Measurements from ENCODE around the gene EEF2K.
"Not testable (repeated sequence)": the region's sequence is repeated elsewhere in the genome, so short reads cannot be mapped to it uniquely, and the experiment has no call there.

The EEF2K gene

DNA sequence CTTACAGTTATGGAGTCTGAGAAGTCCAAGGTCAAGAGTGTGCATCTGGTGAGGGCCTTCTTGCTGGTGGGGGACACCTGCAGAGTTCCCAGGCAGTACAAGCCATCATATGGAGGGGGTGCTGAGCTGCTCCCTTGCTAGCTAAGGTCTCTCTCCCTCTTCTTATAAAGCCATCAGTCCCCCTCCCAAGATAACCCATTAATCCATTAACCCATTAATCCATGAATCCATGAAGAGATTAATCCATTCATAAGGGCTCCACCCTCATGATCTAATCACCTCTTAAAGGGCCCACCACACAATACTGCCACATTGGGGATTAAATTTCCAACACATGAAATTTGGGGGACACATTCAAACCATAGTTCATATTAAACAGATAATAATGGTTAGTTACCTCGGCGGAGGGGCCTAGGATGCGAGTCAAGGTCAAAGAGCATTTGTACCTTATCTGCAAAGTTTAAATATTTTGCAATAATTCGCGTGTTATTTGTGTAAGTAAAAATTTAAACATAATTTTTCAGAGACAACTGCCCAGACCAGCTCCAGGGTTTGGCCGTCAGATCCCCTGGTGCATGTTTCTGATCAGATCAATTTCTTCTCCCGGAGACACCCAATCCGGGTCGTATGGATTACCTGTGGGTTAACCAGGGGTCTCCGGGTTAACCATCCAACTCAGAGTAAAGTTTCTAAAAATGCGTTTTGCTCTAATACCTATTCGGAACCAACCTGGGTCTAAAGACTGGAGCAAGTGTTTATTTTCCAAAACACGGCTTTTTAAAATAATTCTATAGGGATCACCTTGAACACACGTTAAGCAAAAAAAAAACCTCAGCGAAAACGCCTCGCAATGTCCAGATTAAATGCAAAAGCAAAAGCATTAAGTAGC, 90.4 kb downstream of the EEF2K start:
- no peak for DNase-seq (ENCODE audit: low read depth)

DNA sequence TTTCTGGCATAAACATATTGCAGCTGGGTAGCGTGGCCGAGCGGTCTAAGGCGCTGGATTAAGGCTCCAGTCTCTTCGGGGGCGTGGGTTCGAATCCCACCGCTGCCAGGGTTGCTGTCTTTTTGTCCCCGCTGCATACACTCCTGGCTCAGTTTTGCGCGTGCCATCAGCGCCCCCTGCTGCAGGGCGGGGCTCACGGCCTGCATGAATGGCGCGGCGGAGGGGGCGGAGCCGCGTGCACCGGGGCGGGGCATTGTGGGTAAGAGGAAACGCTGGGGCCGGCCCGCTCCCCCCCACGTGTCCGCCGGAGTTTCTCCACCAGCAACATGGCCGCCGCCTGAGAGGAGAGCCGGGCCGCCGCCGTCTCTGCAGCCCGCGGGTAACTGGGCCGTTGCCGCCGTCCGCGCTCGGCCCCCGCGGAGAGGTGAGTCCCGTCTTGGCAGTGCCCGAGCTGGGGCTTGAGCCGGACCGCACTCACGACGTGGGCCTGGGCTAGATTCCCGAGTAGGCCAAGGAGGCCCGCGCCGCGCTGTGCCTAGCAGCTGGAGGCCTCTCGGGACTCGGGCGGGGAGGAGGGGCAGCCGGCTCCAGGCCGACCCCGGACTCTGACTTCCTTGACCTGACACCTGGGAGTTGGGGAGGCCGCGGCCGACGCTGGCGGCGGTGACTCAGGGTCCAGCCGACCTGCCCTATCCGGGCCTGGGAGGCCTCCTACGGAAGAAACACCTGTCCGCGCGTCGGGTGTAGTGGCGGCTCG, 91.2 kb downstream of the EEF2K start, which contains the start of gene POLR3E:
POLR3E (plus strand) TSS at position 296 of the 757 bp plus-strand sequence. CDS start 5,560 bp downstream, outside the sequence.
- peak; percentile 100 for DNase-seq (ENCODE audit: low read depth)

DNA sequence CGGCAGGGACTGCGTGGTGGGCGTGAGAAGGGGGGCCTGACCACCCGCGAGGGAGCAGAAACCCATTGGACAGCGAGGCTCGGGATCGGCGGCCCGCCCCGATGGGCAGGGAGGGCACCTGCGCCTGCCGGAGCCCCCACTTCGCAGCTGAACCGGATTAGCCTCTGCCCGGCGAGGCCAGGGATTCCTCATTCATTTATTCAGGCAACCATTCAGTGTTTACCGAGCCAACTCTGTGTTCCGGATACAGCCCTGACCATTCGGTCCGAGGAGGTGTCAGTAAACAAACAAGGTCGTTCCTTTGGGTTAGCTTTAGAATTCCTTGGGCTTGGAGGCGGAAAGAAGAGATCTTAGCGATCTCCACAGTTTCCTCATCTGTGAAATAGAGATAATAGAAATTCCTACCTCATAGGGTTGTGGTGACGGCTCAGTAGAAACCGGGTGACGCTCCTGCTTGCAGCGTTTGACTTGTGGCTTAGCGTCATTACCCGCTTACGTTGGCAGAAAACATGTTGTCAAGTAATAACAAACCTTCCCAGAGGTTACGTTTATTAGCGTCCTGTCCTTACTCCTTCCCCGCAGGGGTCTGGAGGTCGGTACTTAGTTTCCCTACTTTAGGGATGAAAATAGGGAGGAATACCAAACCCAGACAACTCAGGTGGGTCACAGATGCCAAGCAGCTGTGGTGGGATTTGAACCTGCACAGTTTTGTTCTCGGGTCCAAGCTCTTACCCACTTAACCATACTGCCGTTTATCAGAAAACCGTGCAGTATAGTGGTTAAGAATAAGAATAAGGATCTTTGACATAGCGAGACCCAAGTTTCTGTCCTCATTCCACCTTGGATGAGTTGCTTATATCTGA, 92.0 kb downstream of the EEF2K start:
- DNase-seq (ENCODE audit: low read depth) = peak; percentile 47

DNA sequence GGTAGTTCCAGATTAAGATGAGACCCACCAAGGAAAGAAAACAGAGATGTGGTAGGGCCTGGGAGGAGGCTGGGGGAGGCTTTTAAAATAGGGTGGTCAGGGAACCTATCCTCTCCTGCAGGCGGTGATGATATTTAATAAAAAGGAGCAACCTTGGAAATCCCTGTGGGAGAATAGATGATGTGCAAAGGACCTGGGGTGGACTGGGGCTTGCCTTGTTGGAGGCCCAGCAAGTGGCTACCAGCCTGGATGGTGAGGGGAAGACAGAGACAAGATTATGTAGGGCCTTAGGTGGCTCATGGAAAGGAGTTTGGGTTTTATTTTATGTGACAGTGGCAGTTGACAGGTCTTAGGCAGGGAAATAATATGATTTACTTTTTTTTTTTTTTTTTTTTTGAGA, 93.0 kb downstream of the EEF2K start:
- no peak for DNase-seq (ENCODE audit: low read depth)

DNA sequence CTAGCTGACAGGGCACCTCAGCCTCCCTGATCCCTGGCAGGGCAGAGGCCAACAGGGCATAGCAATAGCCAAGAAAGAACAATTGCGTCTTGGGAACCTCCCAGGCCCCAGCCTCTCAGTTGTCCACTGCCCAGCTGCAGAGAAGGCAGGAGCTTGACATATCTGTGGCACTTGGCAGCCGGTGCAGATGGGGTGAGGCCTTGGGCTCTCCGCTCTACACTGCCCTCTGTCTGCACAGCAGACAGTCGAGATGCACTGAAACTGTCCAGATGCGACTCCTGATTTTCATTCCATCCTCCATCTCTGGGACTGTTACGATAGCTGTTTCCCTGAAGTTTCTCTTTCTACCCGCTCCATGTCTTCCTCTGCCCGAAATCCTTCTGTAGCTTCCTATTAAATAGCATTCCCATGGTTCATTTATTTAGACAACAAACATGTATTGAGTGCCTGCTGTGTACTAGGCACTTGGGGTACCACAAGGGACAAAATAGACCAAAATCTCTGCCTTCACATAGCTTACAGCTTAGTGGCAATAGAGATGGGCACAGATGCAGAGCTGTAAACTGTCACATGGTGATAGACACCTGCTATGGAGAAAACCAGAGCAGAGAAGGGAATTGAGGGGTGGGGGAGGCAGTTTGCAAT, 94.5 kb downstream of the EEF2K start:
- DNase-seq (ENCODE audit: low read depth) = no peak

DNA sequence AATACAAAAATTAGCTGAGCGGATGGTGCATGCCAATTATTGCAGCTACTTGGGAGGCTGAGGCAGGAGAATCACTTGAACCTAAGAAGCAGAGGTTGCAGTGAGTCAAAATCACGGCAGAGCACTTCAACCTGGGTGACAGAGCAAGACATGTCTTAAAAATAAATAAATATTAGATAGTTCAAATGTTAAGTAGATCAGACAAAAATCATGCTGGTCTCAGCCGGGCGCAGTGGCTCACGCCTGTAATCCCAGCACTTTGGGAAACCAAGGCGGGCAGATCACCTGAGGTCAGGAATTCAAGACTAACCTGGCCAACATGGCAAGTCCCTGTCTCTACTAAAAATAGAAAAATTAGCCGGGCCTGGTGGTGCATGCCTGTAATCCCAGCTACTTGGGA, 95.3 kb downstream of the EEF2K start:
- not testable (repeated sequence) for DNase-seq (ENCODE audit: low read depth)

DNA sequence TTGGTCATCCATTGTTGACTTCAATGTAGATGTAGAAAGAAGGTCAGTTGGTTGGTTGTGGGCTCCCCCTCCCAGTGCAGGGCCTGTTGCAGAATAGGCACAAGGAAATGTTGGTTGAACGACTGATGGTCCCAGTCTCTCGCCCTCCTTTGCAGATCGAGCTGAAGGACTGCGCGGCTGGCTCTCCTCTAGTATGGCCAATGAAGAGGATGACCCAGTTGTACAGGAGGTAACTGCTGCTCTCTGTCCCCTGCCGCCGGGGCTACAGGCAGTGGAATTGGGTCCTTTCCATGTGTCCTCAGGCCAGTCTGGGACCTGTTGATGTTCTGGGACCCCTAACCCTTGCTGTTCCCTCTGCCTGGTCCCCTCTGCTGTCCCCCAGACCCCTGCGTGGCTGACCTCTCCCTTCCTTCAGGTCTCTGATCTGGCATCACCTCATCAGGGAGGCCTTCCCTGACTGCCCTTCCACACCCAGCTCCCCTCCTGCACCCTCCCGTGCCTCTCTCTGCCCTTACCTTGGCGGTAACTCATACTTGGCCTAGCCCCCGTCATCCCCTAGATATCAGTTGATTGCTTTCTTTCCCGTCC, 96.8 kb downstream of the EEF2K start:
- DNase-seq (ENCODE audit: low read depth) = no peak

DNA sequence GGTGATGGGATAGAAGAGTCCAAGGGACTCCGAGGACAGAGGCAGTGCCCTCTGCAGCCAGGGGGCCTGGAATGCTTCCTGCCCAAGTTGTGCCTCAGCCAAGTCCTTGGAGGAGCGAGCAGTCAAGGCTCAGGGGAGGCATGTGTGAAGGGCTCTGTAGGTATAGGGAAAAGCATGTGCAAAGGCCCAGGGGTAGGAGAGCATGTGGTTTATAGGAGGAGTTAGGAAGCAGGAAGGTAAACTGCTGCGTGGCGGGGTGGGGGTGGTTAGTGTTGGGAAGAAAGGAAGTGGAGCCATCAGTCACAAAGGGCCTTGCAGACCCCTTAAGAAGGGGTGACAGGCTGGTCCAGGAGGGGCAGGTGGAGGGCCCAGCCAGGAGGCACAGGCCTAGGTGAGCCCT, 98.3 kb downstream of the EEF2K start:
- DNase-seq (ENCODE audit: low read depth) = no peak

DNA sequence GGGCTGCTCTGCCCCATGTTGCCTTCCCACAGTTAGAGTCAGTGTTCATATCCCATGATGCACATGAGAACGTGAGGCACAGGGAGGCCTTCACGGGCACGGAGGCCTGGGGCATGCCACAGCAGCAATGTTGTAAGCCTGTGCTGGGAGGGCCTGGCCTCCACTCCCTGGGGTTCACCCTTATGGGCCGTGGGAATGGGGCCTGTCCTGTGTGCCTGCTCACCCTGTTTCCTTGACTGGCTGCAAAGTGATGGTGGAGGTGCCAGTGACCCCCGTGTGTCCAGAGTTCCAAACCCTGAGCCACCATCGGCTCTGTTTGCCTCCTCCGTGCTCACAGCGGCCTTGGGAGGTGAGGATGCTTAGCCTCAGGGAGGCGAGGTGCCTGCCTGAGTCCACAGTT, 100.7 kb downstream of the EEF2K start:
- DNase-seq (ENCODE audit: low read depth) = no peak

DNA sequence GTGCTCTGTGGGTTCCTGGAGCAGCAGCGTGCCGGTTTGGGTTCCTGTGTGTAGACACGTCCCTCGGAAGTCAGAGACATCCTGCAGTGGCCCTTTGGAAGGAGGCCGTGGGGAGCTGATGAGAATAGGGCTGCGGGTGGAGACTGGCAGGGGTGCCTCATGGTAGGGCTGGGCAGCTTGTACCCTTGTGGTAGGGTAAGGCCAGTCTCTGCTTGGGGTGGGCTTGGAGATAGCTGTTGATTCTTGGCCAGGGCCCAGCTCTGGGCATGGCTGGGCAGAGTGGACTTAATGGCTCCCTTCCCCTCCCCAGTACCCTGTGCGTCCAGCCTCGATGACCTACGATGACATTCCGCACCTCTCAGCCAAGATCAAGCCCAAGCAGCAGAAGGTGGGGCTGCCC, 101.8 kb downstream of the EEF2K start:
- no peak for DNase-seq (ENCODE audit: low read depth)

DNA sequence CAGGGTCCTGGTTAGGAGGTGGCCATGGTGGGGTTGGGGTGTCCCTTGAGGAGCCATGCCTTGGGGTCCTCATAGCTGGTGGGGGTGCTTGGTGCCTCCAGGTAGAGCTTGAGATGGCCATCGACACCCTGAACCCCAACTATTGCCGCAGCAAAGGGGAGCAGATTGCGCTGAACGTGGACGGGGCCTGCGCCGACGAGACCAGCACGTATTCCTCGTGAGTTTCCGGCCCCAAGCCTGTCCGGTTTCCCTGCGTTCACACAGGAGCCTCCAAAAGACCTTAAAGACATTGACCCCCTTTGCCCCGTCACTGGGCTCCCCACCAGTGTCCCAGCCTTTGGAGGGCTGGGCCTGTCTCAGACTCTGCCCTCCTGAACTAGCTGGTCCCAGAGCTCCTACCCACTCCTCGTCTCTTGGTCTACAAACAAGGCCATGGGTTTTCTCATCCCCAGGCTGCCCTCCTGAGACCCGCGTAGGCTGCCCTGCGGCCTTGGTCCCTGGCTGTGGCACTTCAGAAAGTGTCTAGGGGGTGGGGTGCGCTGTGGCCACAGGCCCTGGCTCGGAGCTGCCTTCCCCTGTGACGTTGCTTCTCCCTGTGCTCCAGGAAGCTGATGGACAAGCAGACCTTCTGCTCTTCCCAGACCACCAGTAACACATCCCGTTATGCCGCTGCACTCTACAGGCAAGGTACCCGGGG, 102.9 kb downstream of the EEF2K start:
- DNase-seq (ENCODE audit: low read depth) = no peak

DNA sequence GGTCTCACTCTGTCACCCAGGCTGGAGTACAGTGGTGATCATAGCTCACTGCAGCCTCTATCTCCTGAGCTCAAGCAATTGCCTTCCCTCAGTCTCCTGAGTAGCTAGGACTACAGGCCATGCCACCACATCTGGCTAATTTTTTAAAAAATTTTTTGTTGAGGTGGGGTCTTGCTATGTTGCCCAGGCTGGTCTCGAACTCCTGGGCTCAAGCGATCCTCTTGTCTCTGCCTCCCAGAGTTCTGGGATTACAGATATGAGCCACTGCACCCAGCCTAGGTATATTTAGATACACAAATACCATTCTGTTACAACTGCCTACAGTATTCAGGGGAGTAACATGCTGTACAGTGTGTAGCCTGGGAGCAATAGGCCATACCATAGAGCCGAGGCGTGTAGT, 105.4 kb downstream of the EEF2K start:
- DNase-seq (ENCODE audit: low read depth) = no peak

DNA sequence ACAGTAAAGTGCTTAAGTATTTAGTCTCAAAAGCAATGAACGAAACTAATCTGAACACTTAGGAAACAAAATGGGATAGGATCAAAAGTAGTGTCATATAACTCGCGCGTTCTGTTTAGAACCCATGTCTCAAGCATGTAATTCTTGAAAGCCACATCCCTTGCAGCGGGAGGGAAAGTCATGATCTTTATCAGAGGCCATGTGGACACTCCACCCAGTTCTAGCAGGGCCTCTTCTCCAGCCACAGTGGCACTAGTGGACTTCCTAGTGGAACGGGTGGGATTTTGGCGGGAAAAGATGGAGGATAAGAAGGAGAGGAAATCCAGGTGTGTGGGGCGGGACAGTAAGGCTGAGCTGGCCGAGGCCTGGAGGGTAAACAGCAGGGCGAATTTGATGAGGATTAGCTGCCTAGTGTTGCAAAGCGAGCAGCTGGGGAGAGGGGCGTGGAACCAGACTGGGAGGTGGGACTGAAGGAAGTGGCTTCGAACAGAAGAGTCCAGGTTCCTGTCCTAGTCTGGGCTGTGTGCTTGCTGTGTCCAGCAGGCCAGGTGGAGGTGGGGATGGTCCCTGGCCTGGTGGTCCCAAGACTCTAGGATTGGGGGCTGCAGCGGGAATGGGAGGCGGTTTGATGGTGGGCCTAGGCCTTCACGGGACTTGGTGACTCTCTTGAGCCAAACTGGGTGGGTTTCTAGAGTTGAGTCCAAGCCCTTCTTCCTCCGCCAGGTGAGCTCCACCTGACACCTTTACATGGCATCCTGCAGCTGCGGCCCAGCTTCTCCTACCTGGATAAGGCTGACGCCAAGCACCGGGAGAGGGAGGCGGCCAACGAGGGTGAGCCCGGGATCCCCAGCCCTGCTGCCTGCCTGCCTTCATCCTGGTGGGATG, 107.1 kb downstream of the EEF2K start:
- DNase-seq (ENCODE audit: low read depth) = no peak

DNA sequence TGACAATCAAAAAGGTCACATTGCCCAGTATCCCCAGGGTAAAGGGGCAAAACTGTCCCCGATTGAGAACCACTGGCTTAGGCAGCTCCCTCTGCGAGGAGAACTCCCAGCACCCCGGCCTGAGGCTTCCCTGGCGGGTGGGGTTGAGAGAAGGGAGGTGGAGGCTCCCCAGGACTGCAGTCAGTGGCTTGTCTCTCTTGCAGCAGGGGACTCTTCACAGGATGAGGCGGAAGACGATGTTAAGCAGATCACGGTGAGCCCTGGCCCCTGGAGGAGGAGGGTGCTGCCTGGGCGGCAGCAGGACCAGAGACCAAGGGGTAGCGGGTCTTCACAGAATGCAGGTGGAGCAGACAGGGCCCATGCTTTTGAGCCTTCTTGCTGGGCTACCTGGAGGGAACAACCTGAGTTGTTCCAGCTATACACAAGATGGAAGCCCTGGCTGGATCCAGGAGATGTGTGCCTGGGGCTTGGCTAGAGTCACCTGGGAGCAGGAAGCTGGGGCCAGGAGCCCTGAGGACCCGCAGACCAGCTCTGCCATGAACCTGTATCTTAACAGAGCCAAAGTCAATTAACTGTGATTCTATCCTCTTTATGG, 107.9 kb downstream of the EEF2K start:
- no peak for DNase-seq (ENCODE audit: low read depth)

DNA sequence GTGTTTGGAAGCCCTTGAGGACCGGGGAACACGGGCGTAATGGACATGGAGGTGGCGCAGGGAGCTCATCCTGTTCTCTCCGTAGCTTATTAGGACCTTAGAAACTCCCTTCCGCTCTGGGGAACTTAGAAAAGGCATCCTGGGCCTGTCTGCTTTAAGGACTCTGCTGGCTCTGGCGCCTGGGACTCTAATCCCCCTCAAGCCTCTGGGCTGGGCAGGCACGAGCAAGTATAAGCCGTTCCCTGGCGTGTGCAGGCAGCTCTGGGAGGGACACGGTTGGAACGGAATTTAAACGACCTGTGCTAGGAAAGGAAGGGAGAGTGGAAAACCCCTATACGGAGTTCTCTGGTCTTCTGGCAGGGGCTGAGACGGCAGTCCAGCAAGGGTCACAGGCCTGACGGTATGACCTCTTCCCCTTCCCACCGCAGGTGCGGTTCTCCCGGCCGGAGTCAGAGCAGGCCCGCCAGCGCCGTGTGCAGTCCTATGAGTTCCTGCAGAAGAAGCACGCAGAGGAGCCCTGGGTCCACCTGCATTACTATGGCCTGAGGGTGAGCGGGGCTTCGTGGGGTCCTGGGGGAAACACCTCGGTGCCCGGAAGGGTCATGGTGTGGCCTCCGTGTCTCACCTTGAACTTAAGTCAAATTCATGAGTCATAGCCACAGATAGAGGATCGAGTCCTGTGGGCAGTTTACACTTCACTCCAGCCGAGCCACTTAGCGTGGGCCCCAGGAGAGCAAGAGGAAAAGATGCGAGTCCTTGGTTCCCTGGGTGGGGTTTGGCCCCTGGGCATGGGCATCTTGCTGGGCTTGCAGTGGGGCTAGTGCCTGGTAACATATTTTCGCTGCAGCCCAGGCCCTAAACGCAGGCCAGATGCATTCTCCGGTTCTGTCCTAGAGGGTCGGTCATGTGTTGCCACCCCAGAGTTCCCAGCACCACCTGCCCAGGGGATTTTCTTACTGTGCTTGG, 108.9 kb downstream of the EEF2K start:
- DNase-seq (ENCODE audit: low read depth) = no peak

DNA sequence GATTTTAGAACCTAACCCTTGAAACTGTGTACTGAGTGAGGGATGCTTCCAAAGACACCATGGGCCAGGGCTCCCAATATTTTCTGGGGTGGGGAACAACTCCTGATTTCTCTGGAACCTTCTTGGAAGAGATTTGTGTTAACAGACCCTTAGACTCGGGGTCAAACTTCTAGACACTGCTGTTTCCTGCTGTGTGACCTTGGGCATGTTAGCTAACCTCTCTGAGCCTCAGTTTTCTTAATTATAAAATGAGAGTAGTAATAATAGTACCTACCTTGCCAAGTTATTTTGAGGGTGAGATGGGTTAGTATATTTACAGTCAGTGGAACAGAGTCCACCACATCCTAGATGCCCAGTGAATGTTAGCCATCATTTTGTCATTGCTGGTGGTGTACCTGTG, 109.9 kb downstream of the EEF2K start:
- DNase-seq (ENCODE audit: low read depth) = no peak

DNA sequence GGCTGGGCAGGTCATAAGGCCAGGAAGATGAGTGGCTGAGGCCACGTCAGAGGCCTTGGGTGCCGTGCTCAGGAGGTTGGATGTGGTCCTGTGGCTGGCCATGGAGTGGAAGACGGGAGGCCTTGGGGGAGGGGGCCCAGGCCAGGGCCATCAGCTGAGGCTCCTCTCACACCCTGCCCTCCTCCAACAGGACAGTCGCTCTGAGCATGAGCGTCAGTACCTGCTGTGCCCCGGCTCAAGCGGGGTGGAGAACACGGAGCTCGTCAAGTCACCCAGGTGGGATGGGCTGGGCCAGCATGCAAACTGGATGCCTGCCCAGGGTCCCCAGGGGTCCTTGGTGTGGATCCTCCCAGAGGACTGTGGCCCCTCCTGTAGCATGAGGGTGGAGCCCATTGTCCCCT, 110.3 kb downstream of the EEF2K start:
- DNase-seq (ENCODE audit: low read depth) = no peak

DNA sequence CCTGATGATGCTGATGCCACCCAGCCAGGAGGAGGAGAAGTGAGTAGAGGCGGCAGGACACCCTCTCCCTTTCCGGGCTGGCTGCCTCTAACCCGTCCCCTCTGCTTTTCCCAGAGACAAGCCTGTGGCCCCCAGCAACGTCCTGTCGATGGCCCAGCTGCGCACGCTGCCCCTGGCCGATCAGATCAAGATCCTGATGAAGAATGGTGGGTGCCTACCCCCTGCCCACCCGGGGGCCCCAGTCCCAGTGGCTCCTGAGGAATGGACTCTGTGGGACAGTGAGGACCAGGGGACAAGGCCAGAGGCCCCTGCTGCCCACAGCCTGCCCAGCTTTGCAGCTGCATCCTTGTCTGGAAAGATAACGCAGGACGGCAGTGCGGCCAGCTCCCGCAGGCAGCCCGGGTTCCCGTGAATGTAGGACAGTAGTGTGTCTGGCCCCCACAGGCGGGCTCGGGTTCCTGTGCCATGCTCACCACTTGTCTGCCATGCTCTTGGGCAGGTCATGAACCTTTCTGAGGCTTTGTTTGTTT, 111.0 kb downstream of the EEF2K start:
- DNase-seq (ENCODE audit: low read depth) = no peak
